HG03565 (cell line): ENCODE measurements around the gene CNNM4.

Experiments used
- ATAC-seq: cut with Tn5 transposase; IDR thresholded peaks from one replicate; pipeline ENCODE4 v1.9.1; 2021; ENCODE audit warnings: mild to moderate bottlenecking, moderate library complexity; ENCODE audit not compliant: unreplicated experiment

Gene CNNM4

DNA sequence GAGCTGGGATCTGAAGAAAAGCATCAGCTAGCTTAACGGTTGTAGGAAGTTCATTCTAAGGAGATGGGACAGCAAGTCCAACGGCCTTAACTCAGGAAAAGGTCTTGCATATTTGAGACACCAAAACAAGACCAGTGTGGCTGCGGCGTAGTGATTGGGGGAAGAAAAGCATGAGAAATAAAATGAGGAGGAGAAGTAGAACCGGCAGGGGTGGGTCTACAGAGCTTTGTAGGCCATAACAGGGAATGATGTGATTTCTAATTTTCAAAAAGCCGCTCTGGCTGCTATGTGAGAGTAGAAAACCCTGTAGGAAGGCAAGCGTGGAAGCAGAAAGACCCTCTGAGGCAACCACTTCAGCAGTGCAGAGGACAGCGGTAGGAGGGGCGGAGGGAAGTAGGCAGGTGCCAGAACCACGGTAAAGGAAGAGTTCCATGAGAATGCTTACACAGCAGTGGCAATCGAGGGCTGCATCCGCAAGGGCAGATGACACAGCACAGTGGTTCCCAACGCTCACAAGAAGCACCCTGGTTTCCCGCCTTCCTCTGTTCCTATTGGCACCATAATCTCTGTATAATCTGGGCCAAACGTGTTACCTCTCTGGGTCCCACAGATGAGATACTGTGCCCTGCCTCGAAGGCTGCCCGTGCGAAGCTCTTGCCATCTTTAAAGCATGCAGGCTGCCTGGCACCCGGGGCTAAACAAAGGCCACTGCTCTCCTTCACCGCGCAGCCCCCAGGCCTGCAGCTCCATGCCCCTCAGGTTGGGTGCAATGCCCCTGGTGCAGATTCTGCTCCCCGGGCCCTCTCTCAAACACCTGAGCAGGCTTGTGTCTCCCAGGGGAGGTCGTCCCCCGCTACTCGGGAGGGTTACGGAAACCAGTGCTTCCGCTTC lies 96.3 kb downstream of the CNNM4 start:
- ATAC-seq = no peak

DNA sequence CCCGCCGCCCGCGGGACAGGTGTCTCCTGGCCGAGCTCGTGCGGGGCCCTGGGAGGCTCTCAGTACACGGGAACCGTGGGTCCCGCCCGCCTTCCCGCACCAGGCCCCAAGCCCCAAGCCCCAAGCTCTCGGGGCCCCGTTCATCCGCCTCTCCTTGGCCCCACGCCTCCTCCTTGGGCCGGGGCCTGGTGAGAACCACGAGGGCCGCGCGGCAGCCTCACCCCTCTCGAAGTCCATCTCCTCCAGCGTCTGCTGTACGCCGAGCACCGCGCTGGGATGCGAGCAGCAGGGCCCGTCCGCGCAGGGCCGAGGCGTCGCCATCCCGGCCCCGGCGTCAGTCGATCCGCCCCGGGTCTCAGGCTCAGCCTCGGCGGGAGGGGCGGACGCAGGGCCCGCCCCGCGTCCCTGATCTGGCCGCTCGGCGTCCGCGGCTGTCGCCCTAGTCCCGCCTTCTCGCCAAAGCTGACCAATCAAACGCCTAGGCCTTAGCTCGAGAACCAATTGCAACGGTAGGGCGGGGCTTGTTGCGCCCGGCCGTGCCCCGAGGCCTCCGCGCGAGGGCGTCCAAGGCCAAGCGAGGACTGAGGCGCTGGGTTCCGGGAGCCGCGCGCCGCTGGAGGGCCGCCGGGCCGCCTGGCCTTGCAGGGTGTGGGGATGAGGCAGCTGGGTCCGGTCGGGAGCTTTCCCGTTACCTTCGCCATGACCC lies 97.1 kb downstream of the CNNM4 start, which contains the start of gene ANKRD39:
ANKRD39 (minus strand) TSS at position 350 of the 706 bp plus-strand sequence; CDS start at position 321, 29 bp downstream.
- ATAC-seq = peak; percentile 95

DNA sequence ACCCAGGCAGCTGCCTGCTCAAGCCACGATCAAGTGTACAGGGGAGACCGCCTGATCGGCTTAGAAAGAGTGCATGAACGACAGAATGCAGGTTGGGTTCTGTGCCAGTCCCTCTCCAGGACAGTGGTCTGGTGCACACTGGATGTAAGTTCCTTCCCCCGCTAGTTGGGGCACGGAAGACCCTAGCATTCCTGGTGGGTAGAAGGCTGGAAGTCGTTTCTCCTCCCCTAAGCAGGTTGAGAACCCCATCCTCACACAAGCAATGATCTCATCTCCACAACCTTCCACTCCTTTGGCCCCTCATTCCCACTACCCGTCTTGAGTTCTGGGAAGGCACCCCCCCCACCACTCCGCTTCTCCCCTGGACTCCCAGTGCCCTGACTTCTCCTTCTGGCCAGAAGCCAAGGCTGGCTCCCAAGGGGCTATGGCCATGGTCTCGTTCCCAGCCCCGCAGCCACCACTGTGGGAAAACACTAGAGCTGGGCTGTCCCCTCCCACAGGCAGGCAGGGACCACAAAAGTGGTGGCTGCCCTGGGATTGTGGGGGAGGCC lies 98.5 kb downstream of the CNNM4 start:
- no peak for ATAC-seq

GRCh38 chr2:96859681-96860064 lies 99.0 kb downstream of the CNNM4 start:
- ATAC-seq = no peak

DNA sequence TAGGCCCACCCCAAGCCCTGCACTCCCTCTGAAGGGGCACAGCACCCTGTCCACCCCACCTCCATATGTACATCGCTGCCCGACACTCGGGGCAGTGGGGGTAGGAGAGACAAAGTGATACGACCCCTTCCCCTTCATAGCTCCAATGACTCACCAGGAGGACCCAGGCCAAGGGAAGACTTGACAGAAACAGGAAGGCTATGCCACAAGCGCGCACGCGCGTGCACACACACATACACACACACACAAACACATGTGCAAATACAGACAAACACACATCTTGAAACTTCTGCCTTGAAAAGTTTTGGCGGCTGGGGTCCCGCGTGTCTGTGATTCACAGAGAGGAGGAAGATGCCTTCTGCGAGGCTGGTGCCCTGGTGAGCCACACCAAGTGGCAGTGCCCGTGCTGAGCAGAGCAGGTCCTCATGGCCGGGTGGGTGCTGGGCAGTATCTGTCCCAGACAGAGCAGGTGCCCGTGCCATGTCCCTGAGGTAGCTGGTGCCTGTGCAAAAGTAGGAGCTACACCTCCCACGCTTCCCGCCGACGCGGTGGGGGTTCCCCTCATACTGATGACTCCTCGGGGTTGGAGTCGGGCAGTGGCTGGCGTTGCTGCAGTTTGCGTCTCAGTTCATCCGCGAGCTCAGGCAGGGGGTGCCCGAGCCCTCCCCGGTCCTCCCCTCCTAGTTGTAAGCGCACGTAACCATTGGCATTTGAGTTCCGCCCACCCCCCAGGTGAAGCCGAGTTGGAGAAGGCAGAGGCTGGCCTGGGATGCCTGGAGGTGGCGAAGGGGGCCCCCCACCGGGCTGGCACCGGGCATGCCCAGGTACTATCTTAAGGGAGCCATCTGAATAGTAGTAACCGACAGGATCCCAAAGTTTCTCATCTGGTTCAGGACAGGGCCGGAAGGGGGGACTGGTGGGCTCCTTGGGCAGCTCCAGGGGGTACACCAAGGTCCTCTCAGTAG lies 99.6 kb downstream of the CNNM4 start:
- ATAC-seq = no peak

- ATAC-seq = no peak
Measured at GRCh38 chr2:96861074-96861473, 100.4 kb downstream of the CNNM4 start.
